ENCODE results near the gene JAK2. TPM values are rescaled to one million over a fixed set of nuclear protein-coding genes. Genes with fewer than 3 reads are reported as not detected.

The JAK2 gene
- polyA plus RNA-seq, 2 donors, result 3.9 to 6.0 TPM

DNA sequence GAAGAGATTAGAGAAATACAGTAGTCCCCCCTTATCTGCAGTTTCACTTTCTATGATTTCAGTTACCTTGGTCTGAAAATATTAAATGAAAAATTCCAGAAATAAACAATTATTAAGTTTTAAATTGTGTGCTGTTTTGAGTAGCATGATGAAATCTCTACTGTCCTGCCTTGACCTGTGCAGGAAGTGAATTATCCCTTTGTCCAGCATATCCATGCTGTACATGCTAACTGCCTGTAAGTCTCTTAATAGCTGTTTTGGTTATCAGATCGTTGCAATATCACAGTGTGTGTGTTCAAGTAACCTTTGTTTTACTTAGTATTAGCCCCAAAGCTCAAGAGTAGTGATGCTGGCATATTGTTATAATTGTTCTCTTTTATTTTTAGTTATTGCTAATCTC lies 11.2 kb upstream of the JAK2 start:
- no peaks in the 10 kb centered on the region for H3K4me1 ChIP-seq (ENCODE audit: control insufficient read depth in 2 of 2, insufficient read depth in 2 of 2, low read length in 1 of 2)
- H3K9me3 ChIP-seq (ENCODE audit: control insufficient read depth in 2 of 2, insufficient read depth in 1 of 2, low read depth in 1 of 2, low read length in 1 of 2), result no peaks in the 10 kb centered on the region
- 37 to 58% methylated on average over 1 of the region's 1 CpG for WGBS, 2 donors
- H3K27ac ChIP-seq (ENCODE audit: low read depth in 2 of 2, low read length in 1 of 2), result no peak overlapping the region
- H3K36me3 ChIP-seq (ENCODE audit: control insufficient read depth in 2 of 2, insufficient read depth in 2 of 2, low read length in 1 of 2), result no peaks in the 10 kb centered on the region
- H3K4me3 ChIP-seq (ENCODE audit: low read depth in 1 of 2, low read length in 2 of 2), result no peak overlapping the region
- no peaks in the 10 kb centered on the region for H3K27me3 ChIP-seq (ENCODE audit: control insufficient read depth in 1 of 2, insufficient read depth in 2 of 2, low read length in 2 of 2)

DNA sequence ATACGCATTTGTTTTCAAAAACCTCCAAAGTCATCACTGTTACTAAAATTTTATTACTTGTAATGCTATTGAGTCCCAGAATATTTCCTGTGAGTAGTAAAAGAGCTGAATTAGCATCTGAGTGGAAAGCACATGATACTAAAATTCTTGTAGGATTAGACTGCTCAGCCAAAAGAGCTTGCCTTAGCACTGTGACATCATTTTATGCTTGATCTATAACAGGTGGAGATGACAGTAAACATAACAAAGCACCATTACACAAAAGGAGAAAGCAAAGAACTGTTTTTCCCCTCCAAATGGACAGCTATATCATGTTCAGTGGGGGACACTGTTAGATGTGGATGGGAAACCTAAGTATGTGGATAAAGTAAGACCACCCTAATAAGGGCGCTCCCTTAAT lies 5.8 kb upstream of the JAK2 start:
- Histone ChIP-seq H3K4me1 (ENCODE audit: control insufficient read depth in 2 of 2, insufficient read depth in 2 of 2, low read length in 1 of 2) (peaks cover 0 to 2% of the 10 kb centered on the region in 2 donors), H3K36me3 (ENCODE audit: control insufficient read depth in 2 of 2, insufficient read depth in 2 of 2, low read length in 1 of 2) (no peaks in the 10 kb centered on the region), H3K27me3 (ENCODE audit: control insufficient read depth in 1 of 2, insufficient read depth in 2 of 2, low read length in 2 of 2) (no peaks in the 10 kb centered on the region), H3K9me3 (ENCODE audit: control insufficient read depth in 2 of 2, insufficient read depth in 1 of 2, low read depth in 1 of 2, low read length in 1 of 2) (no peaks in the 10 kb centered on the region), H3K4me3 (ENCODE audit: low read depth in 1 of 2, low read length in 2 of 2) (no peak overlapping the region), H3K27ac (ENCODE audit: low read depth in 2 of 2, low read length in 1 of 2) (no peak overlapping the region)
- 90 to 92% methylated on average over 2 of the region's 2 CpGs for WGBS, 2 donors

DNA sequence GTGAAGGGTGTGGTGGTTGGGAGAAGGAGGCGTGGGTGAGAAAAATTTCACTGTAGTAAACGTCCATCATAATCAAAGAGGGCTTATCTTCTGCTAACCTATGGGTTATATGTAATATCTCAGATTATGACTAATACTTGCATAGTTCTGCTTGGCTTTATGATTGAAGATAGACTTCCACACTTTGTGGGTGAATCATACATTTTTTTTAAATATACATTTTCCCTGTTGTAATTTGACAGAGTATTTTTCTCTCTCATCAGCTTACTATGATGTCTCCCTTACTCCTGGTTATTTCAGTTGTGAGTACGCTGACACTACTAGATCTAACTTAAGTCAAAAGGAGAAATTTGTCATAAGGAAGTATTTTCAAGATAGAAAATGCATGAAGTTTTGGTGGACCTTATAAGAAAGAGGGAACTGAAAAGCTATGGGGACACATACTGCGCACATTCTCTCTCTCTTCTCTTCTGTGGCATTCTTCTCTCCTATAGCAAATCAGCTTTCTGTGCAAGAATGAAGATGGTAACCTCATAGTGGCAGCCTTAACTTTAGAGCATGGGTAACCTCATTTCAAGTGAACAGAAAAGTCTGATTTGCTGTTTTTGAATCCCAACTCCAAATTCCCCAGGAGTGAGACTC lies 4.9 kb upstream of the JAK2 start:
- H3K27ac ChIP-seq (ENCODE audit: low read depth in 2 of 2, low read length in 1 of 2), result no peak overlapping the region

DNA sequence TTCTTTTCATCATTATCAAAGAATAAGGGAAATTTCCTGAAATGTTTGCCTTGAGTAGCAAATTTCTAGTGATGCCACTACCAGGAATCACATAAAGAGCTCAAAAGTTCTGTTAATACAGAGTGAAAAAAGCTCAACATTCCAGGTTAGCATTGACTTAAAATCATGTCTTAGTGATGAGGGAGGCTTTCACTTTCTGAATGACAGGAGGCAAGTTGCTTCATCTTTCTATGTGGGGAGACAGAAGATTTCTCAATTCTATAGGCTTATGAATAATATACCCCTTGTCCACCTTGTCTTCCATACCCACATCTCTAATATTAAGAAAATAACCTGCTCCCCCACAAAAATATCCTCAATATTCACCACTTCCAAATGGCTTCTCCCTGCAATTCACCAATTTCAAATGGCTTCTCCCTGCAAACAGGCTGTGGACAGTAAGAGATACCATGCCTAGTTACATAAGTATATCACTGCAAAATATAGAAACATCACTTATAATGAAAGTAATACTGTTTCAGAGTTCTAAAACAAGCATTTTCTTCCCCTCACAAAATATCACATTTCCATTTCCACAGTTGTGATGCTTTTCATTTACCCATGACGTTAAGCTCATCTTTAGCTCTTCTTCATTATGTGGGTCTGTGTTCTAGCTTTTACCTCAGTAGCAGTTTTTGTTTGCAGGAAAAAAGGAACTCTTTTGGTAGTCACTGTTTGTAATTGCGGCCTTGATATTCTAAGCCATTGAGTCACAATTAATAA lies 2.2 kb upstream of the JAK2 start:
- WGBS, 2 donors, result 90 to 92% methylated on average over 2 of the region's 2 CpGs
- H3K4me1 ChIP-seq (ENCODE audit: control insufficient read depth in 2 of 2, insufficient read depth in 2 of 2, low read length in 1 of 2), result peaks cover 0 to 4% of the 10 kb centered on the region in 2 donors
- H3K4me3 ChIP-seq (ENCODE audit: low read depth in 1 of 2, low read length in 2 of 2), result no peak overlapping the region
- no peaks in the 10 kb centered on the region for H3K9me3 ChIP-seq (ENCODE audit: control insufficient read depth in 2 of 2, insufficient read depth in 1 of 2, low read depth in 1 of 2, low read length in 1 of 2)
- no peaks in the 10 kb centered on the region for H3K27me3 ChIP-seq (ENCODE audit: control insufficient read depth in 1 of 2, insufficient read depth in 2 of 2, low read length in 2 of 2)
- H3K27ac ChIP-seq (ENCODE audit: low read depth in 2 of 2, low read length in 1 of 2), result no peak overlapping the region
- H3K36me3 ChIP-seq (ENCODE audit: control insufficient read depth in 2 of 2, insufficient read depth in 2 of 2, low read length in 1 of 2), result no peaks in the 10 kb centered on the region

More for the DNA sequence above, 4.9 kb upstream of the JAK2 start:
- Histone ChIP-seq H3K36me3 (ENCODE audit: control insufficient read depth in 2 of 2, insufficient read depth in 2 of 2, low read length in 1 of 2) (no peaks in the 10 kb centered on the region), H3K4me1 (ENCODE audit: control insufficient read depth in 2 of 2, insufficient read depth in 2 of 2, low read length in 1 of 2) (peaks cover 0 to 4% of the 10 kb centered on the region in 2 donors), H3K27me3 (ENCODE audit: control insufficient read depth in 1 of 2, insufficient read depth in 2 of 2, low read length in 2 of 2) (no peaks in the 10 kb centered on the region), H3K9me3 (ENCODE audit: control insufficient read depth in 2 of 2, insufficient read depth in 1 of 2, low read depth in 1 of 2, low read length in 1 of 2) (no peaks in the 10 kb centered on the region), H3K4me3 (ENCODE audit: low read depth in 1 of 2, low read length in 2 of 2) (no peak overlapping the region)
- WGBS, 2 donors, result 62 to 68% methylated on average over 4 of the region's 4 CpGs

DNA sequence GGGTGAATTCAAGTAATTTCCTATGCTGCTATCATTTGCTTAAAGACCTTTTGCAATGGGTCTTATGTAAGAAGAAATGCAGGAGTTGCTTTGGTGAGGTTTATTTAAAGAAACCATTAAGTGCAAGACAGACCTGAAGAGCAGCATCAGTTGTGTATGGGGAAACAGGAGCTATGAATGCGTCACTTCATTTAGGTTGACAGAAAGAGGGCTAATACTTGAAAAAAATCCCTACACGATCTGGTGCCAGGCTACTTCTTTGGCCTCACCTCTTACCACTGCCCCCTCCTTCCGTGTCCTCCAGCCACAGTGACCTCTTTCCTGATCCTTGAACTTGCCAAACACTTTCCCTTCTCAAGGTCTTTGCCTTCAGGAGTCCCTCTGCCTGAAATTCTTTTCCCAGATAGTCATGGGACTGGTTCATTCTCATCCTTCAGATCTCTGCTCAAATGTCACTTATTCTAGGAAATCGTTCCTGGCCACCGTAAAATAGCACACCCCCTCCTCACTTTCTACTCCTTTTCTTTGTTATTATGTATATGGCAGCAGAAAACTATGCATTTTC lies 1.4 kb upstream of the JAK2 start:
- Histone ChIP-seq H3K27ac (ENCODE audit: low read depth in 2 of 2, low read length in 1 of 2) (peak overlapping the region; percentile 99 to 100), H3K27me3 (ENCODE audit: control insufficient read depth in 1 of 2, insufficient read depth in 2 of 2, low read length in 2 of 2) (no peaks in the 10 kb centered on the region), H3K36me3 (ENCODE audit: control insufficient read depth in 2 of 2, insufficient read depth in 2 of 2, low read length in 1 of 2) (no peaks in the 10 kb centered on the region), H3K9me3 (ENCODE audit: control insufficient read depth in 2 of 2, insufficient read depth in 1 of 2, low read depth in 1 of 2, low read length in 1 of 2) (no peaks in the 10 kb centered on the region), H3K4me1 (ENCODE audit: control insufficient read depth in 2 of 2, insufficient read depth in 2 of 2, low read length in 1 of 2) (peaks cover 0 to 4% of the 10 kb centered on the region in 2 donors), H3K4me3 (ENCODE audit: low read depth in 1 of 2, low read length in 2 of 2) (peak overlapping the region in 1 of 2 donors; percentile 89)
- 47 to 48% methylated on average over 5 of the region's 5 CpGs for WGBS, 2 donors

DNA sequence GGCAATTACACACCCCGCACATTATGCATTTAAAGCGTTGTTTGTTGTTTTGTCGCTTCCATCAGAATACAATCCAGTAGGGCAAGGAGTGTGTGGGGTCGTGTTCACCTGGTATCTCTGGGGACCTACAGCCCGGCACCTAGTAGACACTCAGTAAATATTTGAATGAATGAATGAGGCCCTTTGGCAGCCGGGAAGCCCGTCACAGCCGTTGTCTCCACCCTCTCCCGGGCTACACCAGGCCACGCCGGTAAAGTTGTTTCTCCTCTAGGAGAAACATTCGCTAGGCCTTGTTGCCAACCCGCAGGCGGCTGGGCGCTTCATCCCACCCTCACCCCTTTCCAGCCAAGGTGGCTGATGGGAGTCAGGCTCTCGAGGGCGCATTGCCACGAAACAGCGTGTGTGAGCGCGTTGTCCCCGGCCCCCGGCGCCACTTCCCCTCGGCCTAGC lies 876 bp upstream of the JAK2 start:
- H3K36me3 ChIP-seq (ENCODE audit: control insufficient read depth in 2 of 2, insufficient read depth in 2 of 2, low read length in 1 of 2), result no peaks in the 10 kb centered on the region
- WGBS, 2 donors, result 8% methylated on average over 25 of the region's 25 CpGs
- no peaks in the 10 kb centered on the region for H3K27me3 ChIP-seq (ENCODE audit: control insufficient read depth in 1 of 2, insufficient read depth in 2 of 2, low read length in 2 of 2)
- H3K4me3 ChIP-seq (ENCODE audit: low read depth in 1 of 2, low read length in 2 of 2), result peak overlapping the region; percentile 89 to 92
- H3K9me3 ChIP-seq (ENCODE audit: control insufficient read depth in 2 of 2, insufficient read depth in 1 of 2, low read depth in 1 of 2, low read length in 1 of 2), result no peaks in the 10 kb centered on the region
- H3K4me1 ChIP-seq (ENCODE audit: control insufficient read depth in 2 of 2, insufficient read depth in 2 of 2, low read length in 1 of 2), result peaks cover 0 to 4% of the 10 kb centered on the region in 2 donors
- H3K27ac ChIP-seq (ENCODE audit: low read depth in 2 of 2, low read length in 1 of 2), result peak overlapping the region; percentile 99 to 100

DNA sequence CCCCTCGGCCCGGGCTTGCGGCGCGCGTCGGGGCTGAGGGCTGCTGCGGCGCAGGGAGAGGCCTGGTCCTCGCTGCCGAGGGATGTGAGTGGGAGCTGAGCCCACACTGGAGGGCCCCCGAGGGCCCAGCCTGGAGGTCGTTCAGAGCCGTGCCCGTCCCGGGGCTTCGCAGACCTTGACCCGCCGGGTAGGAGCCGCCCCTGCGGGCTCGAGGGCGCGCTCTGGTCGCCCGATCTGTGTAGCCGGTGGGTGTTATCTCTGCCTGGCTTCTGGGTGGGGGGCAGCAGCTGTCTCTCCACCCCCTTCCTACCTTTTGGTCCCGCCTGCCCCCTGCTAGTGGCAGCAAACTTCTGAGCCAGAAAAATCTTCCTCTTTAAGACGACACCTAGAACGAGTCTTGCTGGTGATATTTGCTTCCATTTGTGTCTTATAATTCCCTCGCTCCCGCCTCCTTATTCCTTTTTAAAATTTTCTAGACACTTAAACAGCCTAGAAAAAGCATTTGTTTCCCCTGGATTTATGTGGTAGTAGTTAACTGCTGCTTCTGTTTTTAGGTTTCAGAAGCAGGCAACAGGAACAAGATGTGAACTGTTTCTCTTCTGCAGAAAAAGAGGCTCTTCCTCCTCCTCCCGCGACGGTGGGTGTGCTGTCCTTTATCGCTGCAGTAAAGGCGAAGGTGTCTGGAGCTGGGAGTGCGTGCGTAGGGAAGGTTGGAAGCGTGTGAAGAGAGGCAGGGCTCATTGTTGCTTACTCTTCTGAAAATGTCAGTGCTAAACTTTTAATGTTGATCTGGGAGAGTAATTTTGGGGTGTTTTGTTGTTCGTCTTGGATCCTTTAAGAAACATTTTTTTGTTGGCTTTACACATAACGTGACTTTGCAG lies 554 bp downstream of the JAK2 start:
- no peaks in the 10 kb centered on the region for H3K36me3 ChIP-seq (ENCODE audit: control insufficient read depth in 2 of 2, insufficient read depth in 2 of 2, low read length in 1 of 2)
- H3K27me3 ChIP-seq (ENCODE audit: control insufficient read depth in 1 of 2, insufficient read depth in 2 of 2, low read length in 2 of 2), result no peaks in the 10 kb centered on the region
- H3K9me3 ChIP-seq (ENCODE audit: control insufficient read depth in 2 of 2, insufficient read depth in 1 of 2, low read depth in 1 of 2, low read length in 1 of 2), result no peaks in the 10 kb centered on the region
- H3K4me1 ChIP-seq (ENCODE audit: control insufficient read depth in 2 of 2, insufficient read depth in 2 of 2, low read length in 1 of 2), result peaks cover 0 to 4% of the 10 kb centered on the region in 2 donors
- H3K27ac ChIP-seq (ENCODE audit: low read depth in 2 of 2, low read length in 1 of 2), result peak overlapping the region; percentile 99 to 100
- H3K4me3 ChIP-seq (ENCODE audit: low read depth in 1 of 2, low read length in 2 of 2), result peak overlapping the region; percentile 89 to 92
- WGBS, 2 donors, result 0% methylated on average over 42 of the region's 42 CpGs

DNA sequence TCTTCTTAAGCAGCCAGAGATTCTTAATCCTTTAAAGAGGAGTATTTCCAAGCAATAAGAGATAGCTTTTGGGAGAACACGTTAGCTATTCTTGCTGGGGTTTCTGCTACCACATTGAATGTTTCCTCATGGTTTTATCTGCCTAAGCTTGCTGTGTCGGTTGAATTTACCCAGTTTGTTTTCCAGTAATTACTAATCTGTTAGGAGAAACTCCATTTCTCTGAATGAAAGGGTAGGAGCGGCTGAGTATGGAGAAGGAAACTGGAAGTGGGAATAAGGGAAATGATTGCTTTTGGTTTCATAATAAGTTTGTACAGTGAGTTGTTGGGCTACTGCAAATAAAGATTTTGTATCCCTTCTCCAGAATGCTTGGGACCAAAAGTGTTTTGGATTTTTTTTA lies 1.2 kb downstream of the JAK2 start:
- peaks cover 0 to 4% of the 10 kb centered on the region in 2 donors for H3K4me1 ChIP-seq (ENCODE audit: control insufficient read depth in 2 of 2, insufficient read depth in 2 of 2, low read length in 1 of 2)
- peak overlapping the region; percentile 41 to 100 for H3K27ac ChIP-seq (ENCODE audit: low read depth in 2 of 2, low read length in 1 of 2)

DNA sequence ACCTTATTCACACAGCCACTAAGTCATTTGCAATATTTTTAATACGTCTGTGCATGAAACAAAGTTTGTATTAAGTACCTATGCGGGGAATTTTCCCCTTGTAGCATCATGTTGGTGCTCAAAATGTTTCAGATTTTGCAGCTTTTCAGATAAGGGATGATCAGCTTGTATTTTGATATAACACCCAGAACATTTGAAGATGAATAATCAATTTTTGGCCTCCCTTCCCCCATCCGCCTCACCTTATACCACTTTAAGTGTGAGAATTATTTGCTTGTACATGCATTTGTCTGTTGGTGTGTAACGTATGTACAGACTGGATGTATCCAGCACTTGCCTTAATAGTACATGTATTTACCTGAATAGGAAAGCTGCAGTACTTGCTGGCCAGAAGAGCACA lies 1.7 kb downstream of the JAK2 start:
- peak overlapping the region in 1 of 2 donors; percentile 89 for H3K4me3 ChIP-seq (ENCODE audit: low read depth in 1 of 2, low read length in 2 of 2)
- H3K9me3 ChIP-seq (ENCODE audit: control insufficient read depth in 2 of 2, insufficient read depth in 1 of 2, low read depth in 1 of 2, low read length in 1 of 2), result no peaks in the 10 kb centered on the region
- H3K27ac ChIP-seq (ENCODE audit: low read depth in 2 of 2, low read length in 1 of 2), result no peak overlapping the region
- 60 to 67% methylated on average over 4 of the region's 4 CpGs for WGBS, 2 donors
- no peaks in the 10 kb centered on the region for H3K27me3 ChIP-seq (ENCODE audit: control insufficient read depth in 1 of 2, insufficient read depth in 2 of 2, low read length in 2 of 2)
- H3K36me3 ChIP-seq (ENCODE audit: control insufficient read depth in 2 of 2, insufficient read depth in 2 of 2, low read length in 1 of 2), result no peaks in the 10 kb centered on the region
- peaks cover 0 to 4% of the 10 kb centered on the region in 2 donors for H3K4me1 ChIP-seq (ENCODE audit: control insufficient read depth in 2 of 2, insufficient read depth in 2 of 2, low read length in 1 of 2)

More for the DNA sequence above, 1.2 kb downstream of the JAK2 start:
- 0 to 2% methylated on average over 3 of the region's 3 CpGs for whole genome bisulfite sequencing, 2 donors
- H3K36me3 ChIP-seq (ENCODE audit: control insufficient read depth in 2 of 2, insufficient read depth in 2 of 2, low read length in 1 of 2), result no peaks in the 10 kb centered on the region
- peak overlapping the region; percentile 89 to 92 for H3K4me3 ChIP-seq (ENCODE audit: low read depth in 1 of 2, low read length in 2 of 2)
- H3K9me3 ChIP-seq (ENCODE audit: control insufficient read depth in 2 of 2, insufficient read depth in 1 of 2, low read depth in 1 of 2, low read length in 1 of 2), result no peaks in the 10 kb centered on the region
- no peaks in the 10 kb centered on the region for H3K27me3 ChIP-seq (ENCODE audit: control insufficient read depth in 1 of 2, insufficient read depth in 2 of 2, low read length in 2 of 2)
